ENCODE measurements around the gene CSNK2A2.

Gene CSNK2A2

DNA sequence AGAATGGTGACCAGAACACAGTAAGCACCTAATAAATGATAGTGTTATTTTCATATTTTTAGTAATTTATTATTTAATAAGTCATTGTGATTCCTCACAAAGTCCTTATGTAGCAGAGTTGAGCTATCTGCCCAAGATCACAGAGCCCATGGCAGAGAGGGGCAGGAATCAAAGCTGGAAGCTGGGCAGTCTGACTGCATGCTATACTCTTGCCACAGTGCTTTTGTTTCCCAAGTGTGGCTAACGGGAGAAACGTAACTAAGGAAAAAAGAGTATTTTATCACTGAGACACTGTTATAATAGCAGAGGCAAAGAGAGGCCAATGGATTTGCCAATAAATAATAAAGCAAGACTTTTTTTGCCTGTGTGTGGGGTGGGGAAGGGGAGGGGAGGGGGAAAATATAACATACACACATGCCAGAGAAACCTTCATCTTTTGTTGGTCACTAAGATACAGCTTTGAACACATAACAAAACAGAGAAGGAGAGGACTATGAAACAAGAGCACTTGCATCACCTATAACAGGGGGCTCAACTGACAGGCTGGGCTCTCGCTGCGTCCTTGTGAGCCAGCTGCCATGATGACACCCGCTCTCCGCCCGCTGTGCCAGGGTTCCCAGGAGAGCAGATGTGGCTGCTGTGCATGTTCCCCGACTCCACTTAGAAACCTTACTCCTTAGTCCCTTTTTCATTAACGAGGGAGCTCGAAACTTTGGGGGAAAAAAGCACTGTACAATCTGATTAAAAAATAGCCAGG lies 10.1 kb downstream of the CSNK2A2 start:
- no peak for DNase-seq
- no peak for TF ChIP-seq GATA1 (IDR thresholded peaks at IDR 0.05; ENCODE audit: low read depth, low read length)
- TF ChIP-seq POLR2A (IDR thresholded peaks at IDR 0.05; ENCODE audit: low read length) = no peak

GRCh38 chr16:58187092-58187491 lies 10.8 kb downstream of the CSNK2A2 start:
- no peak for TF ChIP-seq POLR2A (IDR thresholded peaks at IDR 0.05; ENCODE audit: low read length)
- no peak for TF ChIP-seq GATA1 (IDR thresholded peaks at IDR 0.05; ENCODE audit: low read depth, low read length)
- no peak for DNase-seq

DNA sequence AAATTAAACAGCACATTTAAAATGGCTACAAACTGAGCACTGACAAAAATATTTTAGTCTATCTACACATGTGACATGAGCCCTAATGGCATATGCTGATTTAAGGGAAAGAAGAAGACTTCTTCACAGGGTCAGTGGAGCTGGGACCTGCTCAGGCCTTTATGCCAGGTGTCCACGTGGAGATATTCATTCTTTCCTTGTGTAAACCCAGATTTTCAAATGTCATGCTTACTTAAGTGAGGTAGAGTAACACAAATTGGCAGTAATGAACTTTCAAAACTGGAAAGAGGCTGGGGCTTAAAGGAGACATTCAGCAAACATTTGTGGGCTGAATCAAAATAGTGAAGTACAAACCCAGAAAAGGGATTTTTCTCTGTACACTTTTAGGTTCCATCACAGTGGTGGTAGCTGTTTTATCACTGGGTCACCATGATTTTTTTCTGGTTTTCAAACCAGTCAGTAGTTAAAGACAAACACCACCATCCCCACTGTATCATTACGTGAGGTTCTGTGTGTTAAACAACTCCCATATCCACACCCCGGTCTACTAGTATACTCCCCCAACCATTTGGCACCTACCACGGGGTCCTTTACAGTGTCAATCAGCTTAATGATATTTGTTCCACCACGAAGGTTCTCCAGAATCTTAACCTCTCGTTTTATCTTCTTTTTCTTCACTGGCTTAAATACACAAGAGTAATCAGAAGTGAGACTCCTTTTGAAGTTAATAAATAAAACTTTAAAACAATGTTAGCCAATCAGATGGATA lies 11.5 kb downstream of the CSNK2A2 start:
- no peak for DNase-seq
- TF ChIP-seq POLR2A (IDR thresholded peaks at IDR 0.05; ENCODE audit: low read length) = no peak
- no peak for TF ChIP-seq GATA1 (IDR thresholded peaks at IDR 0.05; ENCODE audit: low read depth, low read length)

- TF ChIP-seq POLR2A (IDR thresholded peaks at IDR 0.05; ENCODE audit: low read length) (no peak), GATA1 (IDR thresholded peaks at IDR 0.05; ENCODE audit: low read depth, low read length) (no peak)
- no peak for DNase-seq
These were observed 20.6 kb downstream of the CSNK2A2 start for GRCh38 chr16:58177353-58177710.

GRCh38 chr16:58176608-58177352 lies 21.1 kb downstream of the CSNK2A2 start:
- peak in 1 of 2 experiments; percentile 5 for DNase-seq
- TF ChIP-seq GATA1 (IDR thresholded peaks at IDR 0.05; ENCODE audit: low read depth, low read length) = no peak
- TF ChIP-seq POLR2A (IDR thresholded peaks at IDR 0.05; ENCODE audit: low read length) = no peak

DNA sequence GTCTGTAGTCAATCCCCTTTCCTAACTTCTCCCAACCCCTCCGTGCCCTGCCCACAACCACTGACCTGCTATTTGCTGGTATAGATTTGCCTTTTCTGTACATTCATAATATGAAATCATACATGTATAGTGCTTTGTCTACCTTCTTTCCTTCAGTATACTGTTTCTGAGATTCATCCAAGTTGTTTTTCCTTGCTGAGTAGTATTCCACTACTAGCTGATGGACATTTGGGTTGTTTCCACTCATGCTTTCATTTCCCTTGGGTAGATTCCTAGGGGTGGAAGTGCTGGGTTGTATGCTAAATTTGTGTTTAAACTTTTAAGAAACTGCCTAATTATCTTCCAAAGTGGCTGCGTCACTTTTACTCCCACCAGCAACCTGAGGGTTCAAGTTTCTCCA lies 27.7 kb downstream of the CSNK2A2 start:
- no peak for TF ChIP-seq GATA1 (IDR thresholded peaks at IDR 0.05; ENCODE audit: low read depth, low read length)
- no peak for TF ChIP-seq POLR2A (IDR thresholded peaks at IDR 0.05; ENCODE audit: low read length)
- no peak for DNase-seq

DNA sequence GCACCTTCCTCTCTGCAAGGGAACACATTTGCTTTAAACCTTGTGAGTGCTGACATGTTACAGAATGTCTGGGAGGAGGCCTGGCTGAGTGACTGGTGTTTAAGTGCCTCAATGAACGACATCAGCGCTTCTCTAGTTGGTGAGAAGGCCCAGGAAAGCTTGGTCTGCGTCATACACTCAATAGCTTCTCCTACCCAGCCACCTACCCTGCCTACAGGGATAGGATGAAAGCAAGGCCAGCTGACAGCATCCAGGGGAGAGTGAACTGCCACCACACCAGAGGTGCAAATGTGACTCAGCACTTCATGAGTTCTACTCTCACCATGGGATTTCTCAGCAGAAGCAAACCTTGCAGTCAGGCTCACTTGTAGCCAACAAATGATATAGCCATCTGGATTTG lies 37.1 kb downstream of the CSNK2A2 start:
- no peak for TF ChIP-seq GATA1 (IDR thresholded peaks at IDR 0.05; ENCODE audit: low read depth, low read length)
- TF ChIP-seq POLR2A (IDR thresholded peaks at IDR 0.05; ENCODE audit: low read length) = no peak
- peak in 1 of 2 experiments; percentile 14 for DNase-seq

DNA sequence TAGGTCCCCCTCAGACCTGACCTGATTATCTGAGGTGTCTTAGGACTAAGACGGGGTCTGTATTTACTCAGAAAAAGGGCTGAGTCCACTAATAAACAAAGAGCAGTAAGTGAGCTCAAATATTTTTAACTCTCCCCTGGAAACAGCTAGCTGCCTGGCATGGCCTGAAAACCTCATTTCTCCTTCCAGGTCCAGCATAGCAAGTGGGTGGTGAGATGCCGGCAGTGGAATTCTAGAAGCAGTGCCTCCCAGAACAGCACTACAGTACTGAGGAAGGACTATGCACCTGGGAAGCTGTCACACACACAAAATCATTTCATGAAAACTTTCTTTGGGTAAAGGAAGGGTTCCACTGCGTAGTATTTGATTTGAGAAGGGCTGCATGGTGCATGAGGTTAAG lies 39.2 kb downstream of the CSNK2A2 start:
- no peak for DNase-seq
- no peak for TF ChIP-seq GATA1 (IDR thresholded peaks at IDR 0.05; ENCODE audit: low read depth, low read length)
- no peak for TF ChIP-seq POLR2A (IDR thresholded peaks at IDR 0.05; ENCODE audit: low read length)

DNA sequence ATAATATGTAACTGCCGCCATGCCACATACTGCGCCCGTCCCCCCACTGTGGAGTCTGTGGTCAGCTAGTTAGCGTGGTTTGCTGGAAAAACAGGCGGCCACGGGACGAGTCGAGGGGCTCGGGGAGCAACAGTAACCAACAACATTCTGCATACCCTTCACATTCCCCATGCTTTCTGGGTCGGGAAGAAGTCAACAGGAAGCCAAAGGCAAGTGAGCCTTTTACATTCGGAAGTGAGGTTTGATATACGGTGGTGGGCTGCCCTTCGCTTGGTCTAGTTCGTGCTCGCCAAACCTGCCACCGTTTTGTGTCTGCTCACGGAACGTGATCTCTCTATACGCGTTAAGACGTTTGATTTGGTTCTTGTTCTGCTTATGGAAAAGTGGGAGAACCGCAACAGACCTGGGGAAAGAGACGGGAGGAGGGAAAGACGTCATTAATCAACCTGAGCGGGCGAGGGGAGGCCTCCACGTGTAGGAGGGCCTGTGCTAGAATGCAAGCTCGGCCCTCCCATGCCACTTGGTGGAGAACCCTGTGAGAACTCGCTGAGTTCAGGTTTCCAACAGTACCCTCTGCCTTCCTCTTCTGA lies 39.9 kb downstream of the CSNK2A2 start:
- TF ChIP-seq POLR2A (IDR thresholded peaks at IDR 0.05; ENCODE audit: low read length) (no peak), GATA1 (IDR thresholded peaks at IDR 0.05; ENCODE audit: low read depth, low read length) (no peak)
- DNase-seq = no peak

DNA sequence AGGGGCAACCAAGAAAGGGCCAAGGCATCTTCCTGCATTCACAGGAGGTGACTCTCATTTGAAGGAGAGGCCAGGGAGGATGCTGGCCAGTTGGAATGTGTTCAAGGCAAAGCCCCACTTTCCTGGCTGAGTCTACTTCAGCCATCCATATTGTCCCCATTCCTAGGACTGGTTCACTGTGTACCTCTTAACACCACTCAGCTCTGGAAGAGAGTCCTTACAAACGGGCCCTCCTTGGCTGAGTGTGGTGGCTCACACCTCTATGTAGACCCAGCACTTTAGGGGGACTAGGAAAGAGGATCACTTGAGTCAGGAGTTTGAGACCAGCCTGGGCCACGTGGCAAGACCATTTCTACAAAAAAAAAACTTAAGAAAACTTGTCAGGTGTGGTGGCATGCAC lies 40.7 kb downstream of the CSNK2A2 start:
- TF ChIP-seq POLR2A (IDR thresholded peaks at IDR 0.05; ENCODE audit: low read length) (no peak), GATA1 (IDR thresholded peaks at IDR 0.05; ENCODE audit: low read depth, low read length) (no peak)
- no peak for DNase-seq

DNA sequence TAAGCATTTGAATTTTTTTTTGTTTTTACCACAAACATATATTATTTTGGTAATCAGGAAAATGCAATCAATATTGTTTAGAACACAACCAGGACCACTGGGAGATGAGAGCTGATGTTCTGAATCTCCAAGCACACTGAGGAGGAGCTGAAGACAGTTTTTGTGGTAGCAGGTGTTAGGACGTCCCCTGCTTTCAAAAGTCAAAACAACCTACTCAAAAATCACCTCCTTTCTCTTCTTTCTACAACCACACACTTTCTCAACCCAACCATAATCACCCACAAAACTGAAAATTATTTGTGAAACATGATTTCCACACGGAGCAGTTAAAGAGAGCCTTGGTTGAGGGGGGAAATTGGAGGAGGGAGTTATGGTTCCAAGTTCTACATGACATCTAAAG lies 42.1 kb downstream of the CSNK2A2 start:
- TF ChIP-seq POLR2A (IDR thresholded peaks at IDR 0.05; ENCODE audit: low read length) (no peak), GATA1 (IDR thresholded peaks at IDR 0.05; ENCODE audit: low read depth, low read length) (no peak)
- DNase-seq = no peak

- TF ChIP-seq POLR2A (IDR thresholded peaks at IDR 0.05; ENCODE audit: low read length) (no peak), GATA1 (IDR thresholded peaks at IDR 0.05; ENCODE audit: low read depth, low read length) (no peak)
- no peak for DNase-seq
These were observed 43.6 kb downstream of the CSNK2A2 start for GRCh38 chr16:58154345-58154744.

DNA sequence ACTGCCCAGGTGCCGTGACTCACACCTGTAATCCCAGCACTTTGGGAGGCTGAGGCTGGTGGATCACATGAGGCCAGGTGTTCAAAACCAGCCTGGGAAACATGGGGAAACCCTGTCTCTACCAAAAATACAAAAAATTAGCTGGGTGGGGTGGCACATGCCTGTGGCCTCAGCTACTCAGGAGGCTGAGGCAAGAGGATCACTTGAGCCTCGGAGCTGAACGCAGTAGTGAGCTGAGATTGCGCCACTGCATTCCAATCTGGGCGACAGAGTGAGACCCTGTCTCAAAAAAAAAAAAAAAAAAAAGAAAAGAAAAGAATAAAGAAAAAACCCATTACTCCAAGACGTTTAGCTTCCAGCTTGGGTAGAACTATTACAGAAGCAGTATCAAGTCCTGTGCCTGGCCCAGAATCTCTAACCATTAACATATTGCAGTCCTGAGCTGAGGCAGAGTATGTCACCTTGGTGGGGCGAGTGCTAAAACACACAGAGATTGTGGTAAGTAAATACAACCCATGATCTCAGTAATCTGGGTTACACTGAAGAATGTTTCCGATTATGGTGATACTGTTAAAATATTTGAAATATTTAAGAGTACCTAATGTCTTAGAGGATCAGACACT lies 45.5 kb downstream of the CSNK2A2 start:
- no peak for DNase-seq
- TF ChIP-seq GATA1 (IDR thresholded peaks at IDR 0.05; ENCODE audit: low read depth, low read length) (no peak), POLR2A (IDR thresholded peaks at IDR 0.05; ENCODE audit: low read length) (no peak)
